ENCODE data around the gene TBCC. TPM values are rescaled to one million over a fixed set of nuclear protein-coding genes. Genes with fewer than 3 reads are reported as not detected.

TBCC gene
- total and polyA plus RNA-seq, 2 of the 8 experiments (the other 6 are each of a cell fraction or from before 2014, with no cell fraction given) = 22.7 to 25.5 TPM

- H4K8ac ChIP-seq (ENCODE audit: extremely low read depth, insufficient read depth, low read length) = no peak overlapping the region
- no peaks in the 10 kb centered on the region for H3K79me2 ChIP-seq (ENCODE audit: control insufficient read depth in 1 of 2, insufficient read depth in 2 of 2, low read length in 2 of 2)
- H3K4ac ChIP-seq (replicated peaks; ENCODE audit: insufficient read length, low read depth, low read length) = no peak overlapping the region
- no peak overlapping the region for H3K56ac ChIP-seq (replicated peaks; ENCODE audit: insufficient read length, low read depth, low read length)
- no peak overlapping the region for H3K23ac ChIP-seq (ENCODE audit: insufficient read length)
- no peaks in the 10 kb centered on the region for H3K27me3 ChIP-seq (replicated peaks in 1 of 4; ENCODE audit: control insufficient read depth in 3 of 4, extremely low read depth in 1 of 4, insufficient read depth in 3 of 4, low read length in 3 of 4)
- no peaks in the 10 kb centered on the region for H3K4me1 ChIP-seq (replicated peaks in 1 of 4; ENCODE audit: control insufficient read depth in 3 of 4, insufficient read depth in 4 of 4, low read length in 3 of 4)
- H2BK20ac ChIP-seq (ENCODE audit: low read length) = no peak overlapping the region
- H3K14ac ChIP-seq (ENCODE audit: insufficient read length) = no peak overlapping the region
- no peak overlapping the region for H3K18ac ChIP-seq (ENCODE audit: extremely low read depth, low read length)
- no peak overlapping the region for H2BK12ac ChIP-seq (ENCODE audit: low read depth, low read length)
- H2BK15ac ChIP-seq (ENCODE audit: low read length) = no peak overlapping the region
- ChIA-PET CTCF (ENCODE audit: partially characterized antibody) (interaction anchor here (0.5 to 7.5 kb wide), 37 partner anchors 9 to 299 kb away, joined by 3 to 87 read pairs (median 5); partner anchors contain the start of gene RPL7L1), POLR2A (ENCODE audit: partially characterized antibody) (interaction anchor here (1.0 to 2.0 kb wide), 4 partner anchors 19 to 154 kb away, joined by 4 to 8 read pairs (median 5); partner anchors contain the start of genes RPL7L1 and TBCC)
- H2BK120ac ChIP-seq (replicated peaks; ENCODE audit: low read depth, low read length) = no peak overlapping the region
- H4K91ac ChIP-seq (replicated peaks; ENCODE audit: insufficient read length, low read length) = no peak overlapping the region
- H3K23me2 ChIP-seq (ENCODE audit: low read depth, low read length) = no peaks in the 10 kb centered on the region
- peak overlapping the region; percentile 54; the same call in 1 of the 2 replicates for H2AFZ ChIP-seq (ENCODE audit: low read length)
- H3K4me2 ChIP-seq (ENCODE audit: insufficient read depth in 1 of 2, low read depth in 2 of 2, low read length in 2 of 2) = no peak overlapping the region
- H3K79me1 ChIP-seq (ENCODE audit: low read depth, low read length) = no peaks in the 10 kb centered on the region
- H2AK5ac ChIP-seq (ENCODE audit: low read depth, low read length) = no peak overlapping the region
- H3K27ac ChIP-seq (ENCODE audit: low read depth, low read length) = no peak overlapping the region
- H2BK5ac ChIP-seq (ENCODE audit: low read depth, low read length) = no peak overlapping the region
- FAIRE-seq (no peak), DNase-seq (ENCODE audit: low read depth in 1 of 2, low spot score in 2 of 2) (no peak)
- H4K20me1 ChIP-seq (replicated peaks in 1 of 2; ENCODE audit: control insufficient read depth in 1 of 2, insufficient read depth in 2 of 2, low read length in 2 of 2) = no peaks in the 10 kb centered on the region
- no peaks in the 10 kb centered on the region for H3K36me3 ChIP-seq (ENCODE audit: control insufficient read depth in 2 of 4, insufficient read depth in 4 of 4, low read length in 3 of 4)
- H3K9ac ChIP-seq (replicated peaks in 1 of 4; ENCODE audit: extremely low read depth in 1 of 4, low read depth in 3 of 4, low read length in 3 of 4) = no peak overlapping the region
- no peak overlapping the region for H3K4me3 ChIP-seq (ENCODE audit: extremely low read depth in 1 of 4, insufficient read depth in 2 of 4, low read depth in 3 of 4, low read length in 4 of 4)
- no peaks in the 10 kb centered on the region for H3K9me3 ChIP-seq (ENCODE audit: insufficient read depth in 2 of 2, low read depth in 1 of 2, low read length in 1 of 2)
- H4K5ac ChIP-seq (ENCODE audit: insufficient read length, low read depth, low read length) = no peak overlapping the region
- TF ChIP-seq TEAD4 (IDR thresholded peaks at IDR 0.05; ENCODE audit: low read depth, low read length) (no peak), SAP30 (IDR thresholded peaks at IDR 0.05; ENCODE audit: insufficient read depth, insufficient replicate concordance, low read length) (no peak), CTCF (IDR thresholded peaks at IDR 0.05; ENCODE audit: control extremely low read depth in 1 of 3, insufficient read depth in 1 of 3, low read depth in 1 of 3, low read length in 3 of 3) (no peak), ASH2L (IDR thresholded peaks at IDR 0.05; ENCODE audit: low read length) (no peak), FOSL1 (IDR thresholded peaks at IDR 0.05; ENCODE audit: insufficient read depth, low read depth, low read length) (no peak), KDM4A (IDR thresholded peaks at IDR 0.05; ENCODE audit: low read depth, low read length, severe bottlenecking) (no peak), RFX5 (IDR thresholded peaks at IDR 0.05; ENCODE audit: borderline replicate concordance, low read depth, low read length) (no peak), CHD1 (IDR thresholded peaks at IDR 0.05; ENCODE audit: low read depth, low read length) (no peak), YY1 (IDR thresholded peaks at IDR 0.05; ENCODE audit: low read depth, low read length) (no peak), KDM1A (IDR thresholded peaks at IDR 0.05; ENCODE audit: borderline replicate concordance, low read length) (no peak), BRCA1 (IDR thresholded peaks at IDR 0.05; ENCODE audit: low read depth, low read length) (no peak), TCF12 (IDR thresholded peaks at IDR 0.05; ENCODE audit: low read depth, low read length) (no peak)
- TF ChIP-seq, protein P1, sequence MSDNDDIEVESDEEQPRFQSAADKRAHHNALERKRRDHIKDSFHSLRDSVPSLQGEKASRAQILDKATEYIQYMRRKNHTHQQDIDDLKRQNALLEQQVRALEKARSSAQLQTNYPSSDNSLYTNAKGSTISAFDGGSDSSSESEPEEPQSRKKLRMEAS (IDR thresholded peaks at IDR 0.05) = no peak
These were observed 19.9 kb downstream of the TBCC start for GRCh38 chr6:42726026-42726425.
